LNCAP (cell line): ENCODE data around the gene SUCLG2.

Experiments used
- CTCF ChIP-seq: fragments of 450-650 bp; IDR thresholded peaks from 2 replicates; pipeline ENCODE4 v1.5.1; 2017; ENCODE audit warnings: mild to moderate bottlenecking

Gene SUCLG2

GRCh38 chr3:67688231-67688630 lies 33.8 kb upstream of the SUCLG2 start:
- TF ChIP-seq CTCF: no peak

DNA sequence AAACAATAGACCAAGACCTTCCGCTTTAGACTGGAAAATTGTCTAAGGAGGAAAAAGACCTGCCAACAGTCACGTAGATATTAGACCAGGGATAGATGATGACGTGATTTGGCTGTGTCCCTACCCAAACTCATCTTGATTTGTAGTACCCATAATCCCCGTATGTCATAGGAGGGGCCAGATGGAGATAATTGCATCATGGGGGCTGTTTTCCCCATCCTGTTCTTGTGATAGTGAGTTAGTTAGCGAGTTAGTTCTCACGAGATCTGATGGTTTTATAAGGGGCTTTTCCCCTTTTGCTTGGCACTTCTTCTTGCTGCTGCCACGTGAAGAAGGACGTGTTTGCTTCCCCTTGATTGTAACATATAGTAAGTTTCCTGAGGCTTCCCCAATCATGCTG lies 31.7 kb upstream of the SUCLG2 start:
- TF ChIP-seq CTCF: no peak

GRCh38 chr3:67685499-67685898 lies 31.1 kb upstream of the SUCLG2 start:
- TF ChIP-seq CTCF: no peak

DNA sequence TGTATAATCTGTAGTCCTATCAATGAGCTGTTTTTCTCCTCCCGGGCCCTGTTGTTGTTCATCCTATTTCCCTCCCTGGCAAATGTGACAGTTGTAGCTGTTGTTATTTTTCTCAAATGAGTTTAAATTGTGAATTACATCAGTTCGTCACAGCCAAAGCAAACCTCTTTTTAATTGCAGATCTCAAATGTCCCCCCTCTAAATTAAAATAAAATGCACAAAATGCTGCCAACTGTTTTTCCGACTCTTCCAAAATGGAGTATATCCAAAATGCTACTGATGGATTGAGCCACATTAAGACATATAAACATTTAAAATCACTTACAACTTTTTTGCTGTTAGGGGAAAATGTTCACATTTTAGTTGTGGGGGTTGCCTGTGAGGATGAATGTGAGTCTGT lies 29.8 kb upstream of the SUCLG2 start:
- TF ChIP-seq CTCF: no peak

GRCh38 chr3:67683522-67683921 lies 29.1 kb upstream of the SUCLG2 start:
- no peak for TF ChIP-seq CTCF

DNA sequence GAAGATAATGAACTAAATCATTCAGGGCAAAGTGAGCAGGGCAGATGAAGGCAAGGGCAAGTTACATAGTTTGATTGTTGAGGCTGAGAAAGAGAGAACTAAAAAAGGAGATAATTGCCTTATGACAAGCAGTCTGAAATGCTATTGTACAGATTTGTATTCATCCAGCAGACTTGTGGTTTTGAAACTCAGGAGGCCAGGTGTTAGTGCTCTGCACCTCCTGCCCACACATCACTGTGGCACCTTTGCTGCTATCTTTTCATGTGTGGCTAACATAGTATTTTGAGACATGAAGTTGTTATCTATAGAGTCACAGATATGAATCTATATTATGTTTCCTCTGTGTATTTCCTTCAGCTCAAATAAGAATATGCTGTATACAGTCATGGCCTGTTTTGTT lies 24.3 kb upstream of the SUCLG2 start:
- no peak for TF ChIP-seq CTCF

- no peak for TF ChIP-seq CTCF
Measured at GRCh38 chr3:67674055-67674454, 19.6 kb upstream of the SUCLG2 start.

DNA sequence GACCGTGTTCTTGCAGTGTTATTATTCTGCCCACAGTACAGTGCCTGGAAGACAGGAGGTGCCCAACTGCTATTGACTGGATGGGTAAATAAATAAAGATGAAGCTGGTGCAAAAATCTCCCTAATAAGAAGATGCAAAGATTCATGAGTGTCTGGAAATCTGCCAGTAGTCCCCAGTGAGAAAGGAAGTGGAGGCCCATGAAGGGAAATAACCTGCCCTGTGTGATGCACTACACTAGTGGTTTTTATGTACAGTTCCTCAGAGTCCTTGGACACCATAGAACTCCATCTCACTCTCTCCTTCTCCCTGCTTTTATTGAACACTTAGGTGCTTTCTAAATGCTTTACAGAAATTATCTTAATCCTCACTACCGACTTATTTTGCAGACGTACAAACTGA lies 8.3 kb upstream of the SUCLG2 start:
- TF ChIP-seq CTCF: no peak
